Heart right ventricle (tissue), 16 donors: ENCODE data around the gene LRRC3B. TPM values are rescaled to one million over a fixed set of nuclear protein-coding genes. Genes with fewer than 3 reads are reported as not detected.

Experiments used
- ATAC-seq, 8 donors: fragments of 200-7000 bp; cut with Tn5 transposase; one replicate each; pipeline ENCODE4 v1.9.1; 2020; ENCODE audit warnings: mild to moderate bottlenecking in 8 of 8, moderate library complexity in 8 of 8, moderate number of reproducible peaks in 1 of 8
- DNase-seq, 2 donors: peaks; one replicate each; pipeline ENCODE4 v3.0.0-alpha.2; 2020
- H3K27ac ChIP-seq, 10 donors: fragments of 200-600 bp; sonication (generic) in 2 of 10; one replicate each; pipeline versions ENCODE4 v1.5.0 to v1.8.0; 2020 to 2022; ENCODE audit warnings: mild to moderate bottlenecking in 3 of 10
- H3K27me3 ChIP-seq, 7 donors: fragments of 200-600 bp; one replicate each; pipeline ENCODE4 v1.8.0; 2021 to 2022; ENCODE audit warnings: mild to moderate bottlenecking in 2 of 7
- H3K36me3 ChIP-seq, 9 donors: fragments of 200-600 bp; sonication (generic) in 1 of 9; one replicate each; pipeline versions ENCODE4 v1.5.0 to v1.8.0; 2020 to 2022; ENCODE audit warnings: mild to moderate bottlenecking in 2 of 9
- H3K4me1 ChIP-seq, 9 donors: fragments of 200-600 bp; sonication (generic) in 1 of 9; one replicate each; pipeline versions ENCODE4 v1.5.0 to v1.8.0; 2020 to 2022; ENCODE audit warnings: mild to moderate bottlenecking in 4 of 9
- H3K4me3 ChIP-seq, 10 donors: fragments of 200-600 bp; sonication (generic) in 2 of 10; one replicate each; pipeline versions ENCODE4 v1.5.0 to v1.8.0; 2020 to 2022; ENCODE audit warnings: mild to moderate bottlenecking in 7 of 10, moderate library complexity in 2 of 10
- H3K9me3 ChIP-seq, 11 donors: fragments of 200-600 bp in 10 of 11; sonication (generic) in 2 of 11; one replicate each; pipeline versions ENCODE4 v1.5.0 to v1.8.0; 2013 to 2022; ENCODE audit warnings: mild to moderate bottlenecking in 2 of 11, control low read depth in 1 of 11, moderate library complexity in 1 of 11
- WGBS, 2 donors: extraction: QIAGEN DNeasy Blood & Tissue Kit; methylation state at CpG; one replicate each; pipeline ENCODE4 v1.1.7; 2013; ENCODE audit warnings: inconsistent platforms in 1 of 2; 5-methylcytosine and 5-hydroxymethylcytosine counted together
- intact Hi-C, 10 donors: fragments of 100-400 bp; cut with DNase I; formaldehyde crosslinking; loops; one replicate each; pipeline versions ENCODE4 v1.11.1 to v1.14.2; 2022
- polyA plus RNA-seq, 2 donors: library from polyadenylated mRNA; stranded (reverse); fragments of 200-250 nt; gene quantifications; one replicate each; pipeline ENCODE4 v1.2.3, GENCODE V29; 2013
- total RNA-seq, 10 donors: library from RNA; stranded (reverse); fragmentation: NEBNext Ultra II Directional in 3 of 10; extraction: Animal tissue kit (Norgen Biotek cat#: 25700) in 3 of 10; gene quantifications; one replicate each; pipeline versions ENCODE4 v1.2.1 to v1.2.4, GENCODE V29; 2021 to 2023
- TF ChIP-seq, protein P1 (sequence below), 9 donors: fragments of 200-600 bp; sonication (generic) in 2 of 9; IDR thresholded peaks; one replicate each; pipeline versions ENCODE4 v1.5.0 to v1.8.0; 2021 to 2022; ENCODE audit warnings: antibody characterized with exemption in 9 of 9, mild to moderate bottlenecking in 5 of 9, moderate library complexity in 1 of 9
- donor health status: Arrhythmogenic right ventricular cardiomyopathy.
- donor health status: ischemic (EF 13 %, LVEDD 7.1; RV severe dilation, severe dysfunction).
- donor health status: healthy with polysubstance abuse.
- donor health status: DM: no; HTN: yes; CAD: no.
- donor health status: DM: no; HTN: no; CAD: no.
- donor health status: ischemic (EF 25% LVEDD 6.9; RV normal size, moderate dysfunction).
- donor health status: ischemic (EF 25% LVEDD 5.7; RV mildly dilated, moderate dysfunction).
- donor health status: healthy.
- donor health status: DM: yes; HTN: yes; CAD: no.
- donor health status: Ischemic cardiomyopathy.
- donor health status: ischemic (EF 35%, LVEDD 5.7; RV mildly dilated, moderate dysfunction).
- donor health status: nonischemic (EF 11% LVEDD 7.7; RV severe dilation, severe dysfunction).
- donor health status: DM: yes; HTN: yes; CAD: no.
- donor health status: PGD.
- donor health status: ischemic (EF 29% LVEDD 5.4; RV normal size, mild dysfunction).
- donor health status: nonischemic (EF 23%, LVEDD 6.1; RV moderate dilation, normal function).

The LRRC3B gene
- total and polyA plus RNA-seq, 12 donors, result 0.04 to 0.55 (median 0.17) TPM; not detected in 3

DNA sequence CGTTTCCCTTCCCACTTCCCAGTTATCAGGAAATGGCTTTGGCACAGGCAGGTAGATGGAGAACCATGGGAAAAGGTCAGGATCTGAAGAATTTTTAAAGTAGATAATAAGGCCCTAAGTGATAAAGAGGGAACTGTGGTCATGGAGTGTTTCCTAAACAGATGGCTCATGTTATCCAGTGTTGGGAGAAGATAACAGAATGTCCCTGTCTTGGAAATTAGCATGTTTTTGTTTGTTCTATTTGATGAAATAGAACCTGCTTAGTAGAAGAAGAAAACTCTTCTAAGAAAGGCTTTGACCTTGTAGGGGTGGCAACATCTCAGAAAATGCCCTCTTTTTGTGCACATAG lies 8.8 kb downstream of the LRRC3B start:
- TF ChIP-seq, protein P1, sequence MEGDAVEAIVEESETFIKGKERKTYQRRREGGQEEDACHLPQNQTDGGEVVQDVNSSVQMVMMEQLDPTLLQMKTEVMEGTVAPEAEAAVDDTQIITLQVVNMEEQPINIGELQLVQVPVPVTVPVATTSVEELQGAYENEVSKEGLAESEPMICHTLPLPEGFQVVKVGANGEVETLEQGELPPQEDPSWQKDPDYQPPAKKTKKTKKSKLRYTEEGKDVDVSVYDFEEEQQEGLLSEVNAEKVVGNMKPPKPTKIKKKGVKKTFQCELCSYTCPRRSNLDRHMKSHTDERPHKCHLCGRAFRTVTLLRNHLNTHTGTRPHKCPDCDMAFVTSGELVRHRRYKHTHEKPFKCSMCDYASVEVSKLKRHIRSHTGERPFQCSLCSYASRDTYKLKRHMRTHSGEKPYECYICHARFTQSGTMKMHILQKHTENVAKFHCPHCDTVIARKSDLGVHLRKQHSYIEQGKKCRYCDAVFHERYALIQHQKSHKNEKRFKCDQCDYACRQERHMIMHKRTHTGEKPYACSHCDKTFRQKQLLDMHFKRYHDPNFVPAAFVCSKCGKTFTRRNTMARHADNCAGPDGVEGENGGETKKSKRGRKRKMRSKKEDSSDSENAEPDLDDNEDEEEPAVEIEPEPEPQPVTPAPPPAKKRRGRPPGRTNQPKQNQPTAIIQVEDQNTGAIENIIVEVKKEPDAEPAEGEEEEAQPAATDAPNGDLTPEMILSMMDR (IDR thresholded peaks at IDR 0.05), result no peak
- WGBS, 2 donors, result 24 to 45% methylated on average over 1 of the region's 1 CpG

DNA sequence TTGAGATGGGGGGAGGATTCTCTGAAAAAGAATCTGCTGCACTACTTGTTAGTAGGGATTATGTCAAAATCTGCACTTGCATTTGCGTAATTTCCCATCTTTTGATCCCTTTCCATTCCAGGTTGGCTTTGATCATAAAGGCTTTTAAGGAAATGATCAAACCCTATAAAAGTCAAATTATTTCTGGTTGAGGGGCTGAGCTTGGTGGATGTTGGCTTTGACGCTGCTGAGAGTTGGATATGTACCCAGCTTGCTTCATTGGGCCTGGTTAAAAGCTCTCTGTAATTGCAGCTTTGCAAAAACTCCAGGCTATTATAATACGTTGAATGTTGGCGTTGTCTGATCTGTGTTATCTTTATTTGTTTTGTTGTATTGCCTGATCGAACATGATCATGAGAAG lies 12.0 kb downstream of the LRRC3B start:
- Histone ChIP-seq H3K4me3 (no peak overlapping the region), H3K4me1 (peaks cover 0 to 8% (median 0%) of the 10 kb centered on the region in 9 donors), H3K27ac (no peak overlapping the region), H3K27me3 (no peaks in the 10 kb centered on the region), H3K36me3 (no peaks in the 10 kb centered on the region), H3K9me3 (no peaks in the 10 kb centered on the region)
- DNase-seq (no peak), ATAC-seq (no peak)
- intact Hi-C loops, result loop anchor here in 1 of 10 donors (5.0 kb wide), 1 partner anchor 77 kb away; no protein-coding TSS in a partner anchor
- 76 to 79% methylated on average over 5 of the region's 5 CpGs for WGBS, 2 donors
- TF ChIP-seq, protein P1 (IDR thresholded peaks at IDR 0.05), result no peak

More for the DNA sequence above, 8.8 kb downstream of the LRRC3B start:
- DNase-seq (no peak), ATAC-seq (no peak)
- H3K27ac ChIP-seq, result peak overlapping the region in 1 of 10 donors; percentile 7
- intact Hi-C loops, result loop anchor here in 1 of 10 donors (5.0 kb wide), 1 partner anchor 74 kb away; no protein-coding TSS in a partner anchor
- H3K27me3 ChIP-seq, result no peaks in the 10 kb centered on the region
- H3K4me1 ChIP-seq, result peaks cover 0 to 8% (median 0%) of the 10 kb centered on the region in 9 donors
- H3K4me3 ChIP-seq, result no peak overlapping the region
- H3K36me3 ChIP-seq, result no peaks in the 10 kb centered on the region
- H3K9me3 ChIP-seq, result no peaks in the 10 kb centered on the region

DNA sequence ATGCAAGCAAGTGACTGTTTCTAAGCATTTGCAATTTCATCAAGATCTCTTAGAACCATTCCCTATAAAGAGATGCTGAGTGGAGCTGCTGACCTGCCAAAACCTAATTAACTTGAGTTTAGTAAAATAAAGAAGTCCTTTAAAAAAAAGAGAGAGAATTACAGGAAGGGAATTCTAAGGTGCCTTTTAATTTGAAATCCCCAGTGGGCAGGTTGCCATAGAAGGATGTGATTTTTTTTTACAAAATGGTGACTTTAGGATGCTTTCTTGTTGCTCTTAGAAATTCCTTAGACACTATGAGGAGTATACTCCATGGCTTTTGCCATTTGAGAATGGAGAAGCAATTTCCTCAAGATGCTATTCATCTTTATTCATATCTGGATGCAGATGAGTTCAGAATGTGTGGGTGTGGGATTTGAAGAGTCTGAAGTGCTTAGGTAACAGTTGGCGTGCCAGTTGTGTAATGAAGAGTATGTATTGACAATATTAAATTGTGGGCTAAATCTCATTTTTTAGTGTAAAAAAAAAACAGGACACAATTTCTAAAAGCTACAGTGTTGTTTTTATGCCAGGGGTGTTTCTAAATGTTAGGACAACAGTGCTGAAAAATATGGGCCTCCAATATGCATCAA lies 13.6 kb downstream of the LRRC3B start:
- H3K27ac ChIP-seq, result no peak overlapping the region
- intact Hi-C loops, result no loop called here
- H3K9me3 ChIP-seq, result no peaks in the 10 kb centered on the region
- TF ChIP-seq, protein P1 (IDR thresholded peaks at IDR 0.05), result no peak
- DNase-seq, result no peak
- no peaks in the 10 kb centered on the region for H3K4me1 ChIP-seq
- no peaks in the 10 kb centered on the region for H3K36me3 ChIP-seq
- H3K4me3 ChIP-seq, result no peak overlapping the region
- 91 to 97% methylated on average over 1 of the region's 1 CpG for WGBS, 2 donors
- no peak for ATAC-seq
- no peaks in the 10 kb centered on the region for H3K27me3 ChIP-seq

DNA sequence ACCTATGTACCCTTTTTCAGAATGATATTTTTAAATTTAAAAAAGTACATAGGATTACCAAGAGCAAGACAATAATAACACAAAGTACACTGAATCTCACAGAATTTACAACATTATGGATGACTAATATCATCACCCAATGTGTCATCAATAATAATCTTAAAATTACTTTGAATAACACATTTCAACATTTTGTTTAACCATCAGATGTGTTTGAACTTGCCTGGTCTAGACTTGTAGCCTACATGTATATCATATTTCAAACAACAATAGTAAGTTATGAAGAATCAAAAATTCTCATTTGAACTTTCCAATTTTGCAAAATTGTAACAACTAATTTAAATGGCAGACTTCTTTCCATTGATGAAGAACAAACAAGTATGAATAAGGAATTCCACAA lies 15.1 kb downstream of the LRRC3B start:
- intact Hi-C loops, result no loop called here
- DNase-seq (no peak), ATAC-seq (no peak)
- Histone ChIP-seq H3K27me3 (no peaks in the 10 kb centered on the region), H3K9me3 (no peaks in the 10 kb centered on the region), H3K4me1 (no peaks in the 10 kb centered on the region), H3K4me3 (no peak overlapping the region), H3K27ac (no peak overlapping the region), H3K36me3 (no peaks in the 10 kb centered on the region)
- TF ChIP-seq, protein P1 (IDR thresholded peaks at IDR 0.05), result no peak
